ENCODE data around the gene LMCD1. TPM values are rescaled to one million over a fixed set of nuclear protein-coding genes. Genes with fewer than 3 reads are reported as not detected.

LMCD1 gene
- total and polyA plus RNA-seq, 2 experiments from 2014 or later, result 21.8 to 35.3 TPM

- Mint-ChIP-seq H3K4me3 (no peak overlapping the region), H3K4me1 (no peaks in the 10 kb centered on the region), H3K36me3 (ENCODE audit: low read depth) (peaks cover 3% of the 10 kb centered on the region; the same call in 2 of the 3 replicates), H3K9me3 (peaks cover 3% of the 10 kb centered on the region), H3K27me3 (ENCODE audit: insufficient read depth, low read depth, poor library complexity) (peaks cover 5% of the 10 kb centered on the region), H3K27ac (no peak overlapping the region)
- TF ChIP-seq JUNB (IDR thresholded peaks at IDR 0.05; ENCODE audit: unreplicated experiment) (no peak), ETS1 (IDR thresholded peaks at IDR 0.05) (no peak), ZNF331 (CRISPR knock-in tag; IDR thresholded peaks at IDR 0.05; ENCODE audit: low read depth) (no peak), EZH2phosphoT487 (IDR thresholded peaks at IDR 0.05; ENCODE audit: unreplicated experiment) (no peak), POLR2AphosphoS5 (IDR thresholded peaks at IDR 0.05; ENCODE audit: low read depth) (no peak), NANOG (IDR thresholded peaks at IDR 0.05; ENCODE audit: borderline replicate concordance) (no peak), EZH2 (IDR thresholded peaks at IDR 0.05; ENCODE audit: low read depth, unreplicated experiment) (no peak), CREB1 (CRISPR knock-in tag; IDR thresholded peaks at IDR 0.05; ENCODE audit: low read depth) (no peak), ZNF114 (CRISPR knock-in tag; IDR thresholded peaks at IDR 0.05) (no peak), STAT1 (IDR thresholded peaks at IDR 0.05; ENCODE audit: unreplicated experiment) (no peak)
- TF ChIP-seq, protein P1, sequence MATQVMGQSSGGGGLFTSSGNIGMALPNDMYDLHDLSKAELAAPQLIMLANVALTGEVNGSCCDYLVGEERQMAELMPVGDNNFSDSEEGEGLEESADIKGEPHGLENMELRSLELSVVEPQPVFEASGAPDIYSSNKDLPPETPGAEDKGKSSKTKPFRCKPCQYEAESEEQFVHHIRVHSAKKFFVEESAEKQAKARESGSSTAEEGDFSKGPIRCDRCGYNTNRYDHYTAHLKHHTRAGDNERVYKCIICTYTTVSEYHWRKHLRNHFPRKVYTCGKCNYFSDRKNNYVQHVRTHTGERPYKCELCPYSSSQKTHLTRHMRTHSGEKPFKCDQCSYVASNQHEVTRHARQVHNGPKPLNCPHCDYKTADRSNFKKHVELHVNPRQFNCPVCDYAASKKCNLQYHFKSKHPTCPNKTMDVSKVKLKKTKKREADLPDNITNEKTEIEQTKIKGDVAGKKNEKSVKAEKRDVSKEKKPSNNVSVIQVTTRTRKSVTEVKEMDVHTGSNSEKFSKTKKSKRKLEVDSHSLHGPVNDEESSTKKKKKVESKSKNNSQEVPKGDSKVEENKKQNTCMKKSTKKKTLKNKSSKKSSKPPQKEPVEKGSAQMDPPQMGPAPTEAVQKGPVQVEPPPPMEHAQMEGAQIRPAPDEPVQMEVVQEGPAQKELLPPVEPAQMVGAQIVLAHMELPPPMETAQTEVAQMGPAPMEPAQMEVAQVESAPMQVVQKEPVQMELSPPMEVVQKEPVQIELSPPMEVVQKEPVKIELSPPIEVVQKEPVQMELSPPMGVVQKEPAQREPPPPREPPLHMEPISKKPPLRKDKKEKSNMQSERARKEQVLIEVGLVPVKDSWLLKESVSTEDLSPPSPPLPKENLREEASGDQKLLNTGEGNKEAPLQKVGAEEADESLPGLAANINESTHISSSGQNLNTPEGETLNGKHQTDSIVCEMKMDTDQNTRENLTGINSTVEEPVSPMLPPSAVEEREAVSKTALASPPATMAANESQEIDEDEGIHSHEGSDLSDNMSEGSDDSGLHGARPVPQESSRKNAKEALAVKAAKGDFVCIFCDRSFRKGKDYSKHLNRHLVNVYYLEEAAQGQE (IDR thresholded peaks at IDR 0.05; ENCODE audit: unreplicated experiment), result no peak
- TF ChIP-seq, protein P2, sequence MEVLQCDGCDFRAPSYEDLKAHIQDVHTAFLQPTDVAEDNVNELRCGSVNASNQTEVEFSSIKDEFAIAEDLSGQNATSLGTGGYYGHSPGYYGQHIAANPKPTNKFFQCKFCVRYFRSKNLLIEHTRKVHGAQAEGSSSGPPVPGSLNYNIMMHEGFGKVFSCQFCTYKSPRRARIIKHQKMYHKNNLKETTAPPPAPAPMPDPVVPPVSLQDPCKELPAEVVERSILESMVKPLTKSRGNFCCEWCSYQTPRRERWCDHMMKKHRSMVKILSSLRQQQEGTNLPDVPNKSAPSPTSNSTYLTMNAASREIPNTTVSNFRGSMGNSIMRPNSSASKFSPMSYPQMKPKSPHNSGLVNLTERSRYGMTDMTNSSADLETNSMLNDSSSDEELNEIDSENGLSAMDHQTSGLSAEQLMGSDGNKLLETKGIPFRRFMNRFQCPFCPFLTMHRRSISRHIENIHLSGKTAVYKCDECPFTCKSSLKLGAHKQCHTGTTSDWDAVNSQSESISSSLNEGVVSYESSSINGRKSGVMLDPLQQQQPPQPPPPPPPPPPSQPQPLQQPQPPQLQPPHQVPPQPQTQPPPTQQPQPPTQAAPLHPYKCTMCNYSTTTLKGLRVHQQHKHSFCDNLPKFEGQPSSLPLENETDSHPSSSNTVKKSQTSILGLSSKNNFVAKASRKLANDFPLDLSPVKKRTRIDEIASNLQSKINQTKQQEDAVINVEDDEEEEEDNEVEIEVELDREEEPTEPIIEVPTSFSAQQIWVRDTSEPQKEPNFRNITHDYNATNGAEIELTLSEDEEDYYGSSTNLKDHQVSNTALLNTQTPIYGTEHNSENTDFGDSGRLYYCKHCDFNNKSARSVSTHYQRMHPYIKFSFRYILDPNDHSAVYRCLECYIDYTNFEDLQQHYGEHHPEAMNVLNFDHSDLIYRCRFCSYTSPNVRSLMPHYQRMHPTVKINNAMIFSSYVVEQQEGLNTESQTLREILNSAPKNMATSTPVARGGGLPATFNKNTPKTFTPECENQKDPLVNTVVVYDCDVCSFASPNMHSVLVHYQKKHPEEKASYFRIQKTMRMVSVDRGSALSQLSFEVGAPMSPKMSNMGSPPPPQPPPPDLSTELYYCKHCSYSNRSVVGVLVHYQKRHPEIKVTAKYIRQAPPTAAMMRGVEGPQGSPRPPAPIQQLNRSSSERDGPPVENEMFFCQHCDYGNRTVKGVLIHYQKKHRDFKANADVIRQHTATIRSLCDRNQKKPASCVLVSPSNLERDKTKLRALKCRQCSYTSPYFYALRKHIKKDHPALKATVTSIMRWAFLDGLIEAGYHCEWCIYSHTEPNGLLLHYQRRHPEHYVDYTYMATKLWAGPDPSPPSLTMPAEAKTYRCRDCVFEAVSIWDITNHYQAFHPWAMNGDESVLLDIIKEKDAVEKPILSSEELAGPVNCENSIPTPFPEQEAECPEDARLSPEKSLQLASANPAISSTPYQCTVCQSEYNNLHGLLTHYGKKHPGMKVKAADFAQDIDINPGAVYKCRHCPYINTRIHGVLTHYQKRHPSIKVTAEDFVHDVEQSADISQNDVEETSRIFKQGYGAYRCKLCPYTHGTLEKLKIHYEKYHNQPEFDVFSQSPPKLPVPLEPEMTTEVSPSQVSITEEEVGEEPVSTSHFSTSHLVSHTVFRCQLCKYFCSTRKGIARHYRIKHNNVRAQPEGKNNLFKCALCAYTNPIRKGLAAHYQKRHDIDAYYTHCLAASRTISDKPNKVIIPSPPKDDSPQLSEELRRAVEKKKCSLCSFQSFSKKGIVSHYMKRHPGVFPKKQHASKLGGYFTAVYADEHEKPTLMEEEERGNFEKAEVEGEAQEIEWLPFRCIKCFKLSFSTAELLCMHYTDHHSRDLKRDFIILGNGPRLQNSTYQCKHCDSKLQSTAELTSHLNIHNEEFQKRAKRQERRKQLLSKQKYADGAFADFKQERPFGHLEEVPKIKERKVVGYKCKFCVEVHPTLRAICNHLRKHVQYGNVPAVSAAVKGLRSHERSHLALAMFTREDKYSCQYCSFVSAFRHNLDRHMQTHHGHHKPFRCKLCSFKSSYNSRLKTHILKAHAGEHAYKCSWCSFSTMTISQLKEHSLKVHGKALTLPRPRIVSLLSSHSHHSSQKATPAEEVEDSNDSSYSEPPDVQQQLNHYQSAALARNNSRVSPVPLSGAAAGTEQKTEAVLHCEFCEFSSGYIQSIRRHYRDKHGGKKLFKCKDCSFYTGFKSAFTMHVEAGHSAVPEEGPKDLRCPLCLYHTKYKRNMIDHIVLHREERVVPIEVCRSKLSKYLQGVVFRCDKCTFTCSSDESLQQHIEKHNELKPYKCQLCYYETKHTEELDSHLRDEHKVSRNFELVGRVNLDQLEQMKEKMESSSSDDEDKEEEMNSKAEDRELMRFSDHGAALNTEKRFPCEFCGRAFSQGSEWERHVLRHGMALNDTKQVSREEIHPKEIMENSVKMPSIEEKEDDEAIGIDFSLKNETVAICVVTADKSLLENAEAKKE (CRISPR knock-in tag; IDR thresholded peaks at IDR 0.05), result no peak
- TF ChIP-seq, protein P3, sequence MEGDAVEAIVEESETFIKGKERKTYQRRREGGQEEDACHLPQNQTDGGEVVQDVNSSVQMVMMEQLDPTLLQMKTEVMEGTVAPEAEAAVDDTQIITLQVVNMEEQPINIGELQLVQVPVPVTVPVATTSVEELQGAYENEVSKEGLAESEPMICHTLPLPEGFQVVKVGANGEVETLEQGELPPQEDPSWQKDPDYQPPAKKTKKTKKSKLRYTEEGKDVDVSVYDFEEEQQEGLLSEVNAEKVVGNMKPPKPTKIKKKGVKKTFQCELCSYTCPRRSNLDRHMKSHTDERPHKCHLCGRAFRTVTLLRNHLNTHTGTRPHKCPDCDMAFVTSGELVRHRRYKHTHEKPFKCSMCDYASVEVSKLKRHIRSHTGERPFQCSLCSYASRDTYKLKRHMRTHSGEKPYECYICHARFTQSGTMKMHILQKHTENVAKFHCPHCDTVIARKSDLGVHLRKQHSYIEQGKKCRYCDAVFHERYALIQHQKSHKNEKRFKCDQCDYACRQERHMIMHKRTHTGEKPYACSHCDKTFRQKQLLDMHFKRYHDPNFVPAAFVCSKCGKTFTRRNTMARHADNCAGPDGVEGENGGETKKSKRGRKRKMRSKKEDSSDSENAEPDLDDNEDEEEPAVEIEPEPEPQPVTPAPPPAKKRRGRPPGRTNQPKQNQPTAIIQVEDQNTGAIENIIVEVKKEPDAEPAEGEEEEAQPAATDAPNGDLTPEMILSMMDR (conservative IDR thresholded peaks at IDR 0.05; ENCODE audit: low read depth in 2 of 2), result no peak
- Histone ChIP-seq H3K36me3 (ENCODE audit: insufficient read depth) (no peaks in the 10 kb centered on the region; the same call in 1 of the 2 replicates), H3K9me2 (ENCODE audit: insufficient read depth) (peaks cover 5% of the 10 kb centered on the region; the same call in 1 of the 2 replicates), H3K79me2 (replicated peaks; ENCODE audit: insufficient read depth) (no peaks in the 10 kb centered on the region), H4K20me1 (replicated peaks; ENCODE audit: insufficient read depth) (no peaks in the 10 kb centered on the region), H3K27me3 (ENCODE audit: insufficient read depth) (no peaks in the 10 kb centered on the region), H3K27ac (ENCODE audit: low read depth) (no peak overlapping the region), H3F3A (replicated peaks; ENCODE audit: low read depth) (no peaks in the 10 kb centered on the region), H2AFZ (no peak overlapping the region), H3K4me1 (ENCODE audit: insufficient read depth) (no peaks in the 10 kb centered on the region), H3K4me3 (no peak overlapping the region), H3K4me2 (no peak overlapping the region)
- ATAC-seq (no peak), DNase-seq (ENCODE audit: low spot score) (no peak)
Observed at GRCh38 chr3:8485943-8486342, 15.7 kb upstream of the LMCD1 start.

Data from GM23338 (cell line).